ENCODE results near the gene ITGB5.
"Not testable (repeated sequence)": the region's sequence is repeated elsewhere in the genome, so short reads cannot be mapped to it uniquely, and the experiment has no call there.

Gene ITGB5

GRCh38 chr3:124782377-124782712 is 104.8 kb downstream of the ITGB5 start:
- not testable (repeated sequence) for H3K27me3 ChIP-seq (ENCODE audit: low read depth, low read length); H3K36me3 ChIP-seq (ENCODE audit: control insufficient read depth in 1 of 2, insufficient read depth in 2 of 2, low read length in 2 of 2); H3K4me3 ChIP-seq (ENCODE audit: low read depth in 1 of 2, low read length in 2 of 2); H3K27ac ChIP-seq (ENCODE audit: low read length); H3K9me3 ChIP-seq (ENCODE audit: control insufficient read depth in 1 of 2, low read length in 2 of 2)
- H3K4me1 ChIP-seq (ENCODE audit: control insufficient read depth in 1 of 2, insufficient read depth in 2 of 2, low read length in 2 of 2), result peaks cover 18 to 58% of the 10 kb centered on the region in 2 donors

GRCh38 chr3:124781476-124782376 is 105.4 kb downstream of the ITGB5 start:
- no peak overlapping the region for H3K4me3 ChIP-seq (ENCODE audit: low read depth in 1 of 2, low read length in 2 of 2)
- peaks cover 12 to 54% of the 10 kb centered on the region in 2 donors for H3K4me1 ChIP-seq (ENCODE audit: control insufficient read depth in 1 of 2, insufficient read depth in 2 of 2, low read length in 2 of 2)
- H3K27ac ChIP-seq (ENCODE audit: low read length), result peak overlapping the region; percentile 69
- no peaks in the 10 kb centered on the region for H3K27me3 ChIP-seq (ENCODE audit: low read depth, low read length)
- H3K36me3 ChIP-seq (ENCODE audit: control insufficient read depth in 1 of 2, insufficient read depth in 2 of 2, low read length in 2 of 2), result peaks cover 0 to 5% of the 10 kb centered on the region in 2 donors
- H3K9me3 ChIP-seq (ENCODE audit: control insufficient read depth in 1 of 2, low read length in 2 of 2), result no peaks in the 10 kb centered on the region

- Histone ChIP-seq H3K36me3 (ENCODE audit: control insufficient read depth in 1 of 2, insufficient read depth in 2 of 2, low read length in 2 of 2) (peaks cover 0 to 5% of the 10 kb centered on the region in 2 donors), H3K4me3 (ENCODE audit: low read depth in 1 of 2, low read length in 2 of 2) (peak overlapping the region in 1 of 2 donors; percentile 42), H3K4me1 (ENCODE audit: control insufficient read depth in 1 of 2, insufficient read depth in 2 of 2, low read length in 2 of 2) (peaks cover 8 to 46% of the 10 kb centered on the region in 2 donors), H3K9me3 (ENCODE audit: control insufficient read depth in 1 of 2, low read length in 2 of 2) (no peaks in the 10 kb centered on the region), H3K27ac (ENCODE audit: low read length) (peak overlapping the region; percentile 69), H3K27me3 (ENCODE audit: low read depth, low read length) (no peaks in the 10 kb centered on the region)
These were observed 106.2 kb downstream of the ITGB5 start for GRCh38 chr3:124780761-124781475.

- Histone ChIP-seq H3K9me3 (ENCODE audit: control insufficient read depth in 1 of 2, low read length in 2 of 2) (no peaks in the 10 kb centered on the region), H3K4me3 (ENCODE audit: low read depth in 1 of 2, low read length in 2 of 2) (peak overlapping the region in 1 of 2 donors; percentile 42), H3K36me3 (ENCODE audit: control insufficient read depth in 1 of 2, insufficient read depth in 2 of 2, low read length in 2 of 2) (peaks cover 0 to 5% of the 10 kb centered on the region in 2 donors), H3K27ac (ENCODE audit: low read length) (peak overlapping the region; percentile 69), H3K27me3 (ENCODE audit: low read depth, low read length) (no peaks in the 10 kb centered on the region), H3K4me1 (ENCODE audit: control insufficient read depth in 1 of 2, insufficient read depth in 2 of 2, low read length in 2 of 2) (peaks cover 8 to 41% of the 10 kb centered on the region in 2 donors)
These were observed 106.8 kb downstream of the ITGB5 start for GRCh38 chr3:124780356-124780755.

GRCh38 chr3:124779751-124780191 is 107.4 kb downstream of the ITGB5 start:
- H3K27me3 ChIP-seq (ENCODE audit: low read depth, low read length), result no peaks in the 10 kb centered on the region
- peaks cover 0 to 5% of the 10 kb centered on the region in 2 donors for H3K36me3 ChIP-seq (ENCODE audit: control insufficient read depth in 1 of 2, insufficient read depth in 2 of 2, low read length in 2 of 2)
- H3K27ac ChIP-seq (ENCODE audit: low read length), result peak overlapping the region; percentile 69
- peak overlapping the region in 1 of 2 donors; percentile 42 for H3K4me3 ChIP-seq (ENCODE audit: low read depth in 1 of 2, low read length in 2 of 2)
- H3K4me1 ChIP-seq (ENCODE audit: control insufficient read depth in 1 of 2, insufficient read depth in 2 of 2, low read length in 2 of 2), result peaks cover 8 to 43% of the 10 kb centered on the region in 2 donors
- H3K9me3 ChIP-seq (ENCODE audit: control insufficient read depth in 1 of 2, low read length in 2 of 2), result no peaks in the 10 kb centered on the region

GRCh38 chr3:124779116-124779515 is 108.0 kb downstream of the ITGB5 start:
- peaks cover 9 to 50% of the 10 kb centered on the region in 2 donors for H3K4me1 ChIP-seq (ENCODE audit: control insufficient read depth in 1 of 2, insufficient read depth in 2 of 2, low read length in 2 of 2)
- no peaks in the 10 kb centered on the region for H3K27me3 ChIP-seq (ENCODE audit: low read depth, low read length)
- no peaks in the 10 kb centered on the region for H3K9me3 ChIP-seq (ENCODE audit: control insufficient read depth in 1 of 2, low read length in 2 of 2)
- no peak overlapping the region for H3K27ac ChIP-seq (ENCODE audit: low read length)
- peaks cover 0 to 5% of the 10 kb centered on the region in 2 donors for H3K36me3 ChIP-seq (ENCODE audit: control insufficient read depth in 1 of 2, insufficient read depth in 2 of 2, low read length in 2 of 2)
- no peak overlapping the region for H3K4me3 ChIP-seq (ENCODE audit: low read depth in 1 of 2, low read length in 2 of 2)

- H3K9me3 ChIP-seq (ENCODE audit: control insufficient read depth in 1 of 2, low read length in 2 of 2), result no peaks in the 10 kb centered on the region
- H3K27me3 ChIP-seq (ENCODE audit: low read depth, low read length), result no peaks in the 10 kb centered on the region
- H3K4me1 ChIP-seq (ENCODE audit: control insufficient read depth in 1 of 2, insufficient read depth in 2 of 2, low read length in 2 of 2), result peaks cover 13 to 61% of the 10 kb centered on the region in 2 donors
- H3K27ac ChIP-seq (ENCODE audit: low read length), result no peak overlapping the region
- H3K36me3 ChIP-seq (ENCODE audit: control insufficient read depth in 1 of 2, insufficient read depth in 2 of 2, low read length in 2 of 2), result peaks cover 3 to 5% of the 10 kb centered on the region in 2 donors
- H3K4me3 ChIP-seq (ENCODE audit: low read depth in 1 of 2, low read length in 2 of 2), result no peak overlapping the region
These were observed 109.2 kb downstream of the ITGB5 start for GRCh38 chr3:124777762-124778470.

- Histone ChIP-seq H3K36me3 (ENCODE audit: control insufficient read depth in 1 of 2, insufficient read depth in 2 of 2, low read length in 2 of 2) (peaks cover 3 to 5% of the 10 kb centered on the region in 2 donors), H3K27me3 (ENCODE audit: low read depth, low read length) (no peaks in the 10 kb centered on the region), H3K27ac (ENCODE audit: low read length) (no peak overlapping the region), H3K9me3 (ENCODE audit: control insufficient read depth in 1 of 2, low read length in 2 of 2) (no peaks in the 10 kb centered on the region), H3K4me3 (ENCODE audit: low read depth in 1 of 2, low read length in 2 of 2) (no peak overlapping the region), H3K4me1 (ENCODE audit: control insufficient read depth in 1 of 2, insufficient read depth in 2 of 2, low read length in 2 of 2) (peaks cover 18 to 70% of the 10 kb centered on the region in 2 donors)
These were observed 110.3 kb downstream of the ITGB5 start for GRCh38 chr3:124776856-124777255.

GRCh38 chr3:124775877-124776276 is 111.3 kb downstream of the ITGB5 start:
- Histone ChIP-seq H3K9me3 (ENCODE audit: control insufficient read depth in 1 of 2, low read length in 2 of 2) (no peaks in the 10 kb centered on the region), H3K4me3 (ENCODE audit: low read depth in 1 of 2, low read length in 2 of 2) (no peak overlapping the region), H3K27ac (ENCODE audit: low read length) (no peak overlapping the region), H3K36me3 (ENCODE audit: control insufficient read depth in 1 of 2, insufficient read depth in 2 of 2, low read length in 2 of 2) (peaks cover 3 to 5% of the 10 kb centered on the region in 2 donors), H3K27me3 (ENCODE audit: low read depth, low read length) (no peaks in the 10 kb centered on the region), H3K4me1 (ENCODE audit: control insufficient read depth in 1 of 2, insufficient read depth in 2 of 2, low read length in 2 of 2) (peaks cover 17 to 70% of the 10 kb centered on the region in 2 donors)

- no peaks in the 10 kb centered on the region for H3K9me3 ChIP-seq (ENCODE audit: control insufficient read depth in 1 of 2, low read length in 2 of 2)
- no peaks in the 10 kb centered on the region for H3K27me3 ChIP-seq (ENCODE audit: low read depth, low read length)
- no peak overlapping the region for H3K4me3 ChIP-seq (ENCODE audit: low read depth in 1 of 2, low read length in 2 of 2)
- peaks cover 0 to 3% of the 10 kb centered on the region in 2 donors for H3K36me3 ChIP-seq (ENCODE audit: control insufficient read depth in 1 of 2, insufficient read depth in 2 of 2, low read length in 2 of 2)
- H3K27ac ChIP-seq (ENCODE audit: low read length), result peak overlapping the region; percentile 61
- peaks cover 14 to 72% of the 10 kb centered on the region in 2 donors for H3K4me1 ChIP-seq (ENCODE audit: control insufficient read depth in 1 of 2, insufficient read depth in 2 of 2, low read length in 2 of 2)
These were observed 112.2 kb downstream of the ITGB5 start for GRCh38 chr3:124774841-124775402.
